CD4-positive, alpha-beta memory T cell (primary cell): ENCODE measurements around the gene UCP2. TPM values are rescaled to one million over a fixed set of nuclear protein-coding genes. Genes with fewer than 3 reads are reported as not detected.
A peak's percentile ranks its signal among the peaks of the same experiment; 100 is the strongest.

Experiments
- CTCF ChIA-PET: fragments of 350-600 bp; sonication (Branson Sonifier 250); formaldehyde crosslinking; loops from one replicate; lab custom pipeline; 2021; ENCODE audit warnings: inconsistent platforms; ENCODE audit not compliant: partially characterized antibody; lab: Charles Lee
- POLR2A ChIA-PET: fragments of 350-600 bp; sonication (Branson Sonifier 250); formaldehyde crosslinking; loops from one replicate; lab custom pipeline; 2021; ENCODE audit not compliant: partially characterized antibody; lab: Charles Lee
- DNase-seq, 5 donors: peaks; one replicate each; pipeline versions ENCODE4 v3.0.0 to v3.0.0-alpha.2; 2020 to 2022; ENCODE audit warnings: mixed read lengths in 1 of 5
- H3K27ac ChIP-seq: one replicate; pipeline ENCODE4 v1.7.0; 2013; ENCODE audit warnings: low read depth, low read length
- H3K27me3 ChIP-seq: 2 replicates; pipeline ENCODE4 v1.7.0; 2013; ENCODE audit warnings: mild to moderate bottlenecking, low read length, moderate library complexity; ENCODE audit not compliant: insufficient read depth
- H3K36me3 ChIP-seq: 2 replicates; pipeline ENCODE4 v1.7.0; 2013; ENCODE audit warnings: mild to moderate bottlenecking, low read length, moderate library complexity; ENCODE audit not compliant: insufficient read depth
- H3K4me1 ChIP-seq: 2 replicates; pipeline ENCODE4 v1.7.0; 2013; ENCODE audit warnings: mild to moderate bottlenecking, low read length, moderate library complexity; ENCODE audit not compliant: insufficient read depth
- H3K4me3 ChIP-seq, 2 donors: one replicate each; pipeline ENCODE4 v1.7.0; 2013; ENCODE audit warnings: low read length in 2 of 2, mild to moderate bottlenecking in 1 of 2
- H3K9me3 ChIP-seq, 2 donors: one replicate each; pipeline ENCODE4 v1.7.0; 2013; ENCODE audit warnings: low read length in 2 of 2, control low read depth in 1 of 2; ENCODE audit not compliant: control insufficient read depth in 1 of 2
- H3K27ac Mint-ChIP-seq, 7 donors: one replicate each; pipeline ENCODE4 v1.8.0; 2020 to 2021; ENCODE audit warnings: mixed read lengths in 7 of 7, mild to moderate bottlenecking in 6 of 7, inconsistent platforms in 3 of 7, moderate library complexity in 3 of 7
- H3K27me3 Mint-ChIP-seq, 2 donors: one replicate each; pipeline ENCODE4 v1.8.0; 2020 to 2021; ENCODE audit warnings: mixed read lengths in 2 of 2
- H3K36me3 Mint-ChIP-seq, 2 donors: one replicate each; pipeline ENCODE4 v1.8.0; 2020 to 2021; ENCODE audit warnings: mixed read lengths in 2 of 2, inconsistent platforms in 1 of 2, mild to moderate bottlenecking in 1 of 2
- H3K4me1 Mint-ChIP-seq, 4 donors: one replicate each; pipeline ENCODE4 v1.8.0; 2020 to 2021; ENCODE audit warnings: mixed read lengths in 4 of 4, mild to moderate bottlenecking in 1 of 4
- H3K4me3 Mint-ChIP-seq, 8 donors: one replicate each; pipeline ENCODE4 v1.8.0; 2020 to 2021; ENCODE audit warnings: mixed read lengths in 8 of 8, mild to moderate bottlenecking in 7 of 8, moderate library complexity in 6 of 8, inconsistent platforms in 3 of 8
- H3K9me3 Mint-ChIP-seq, 8 donors: one replicate each; pipeline ENCODE4 v1.8.0; 2020 to 2021; ENCODE audit warnings: mixed read lengths in 8 of 8, mild to moderate bottlenecking in 5 of 8, inconsistent platforms in 3 of 8, moderate library complexity in 1 of 8
- intact Hi-C: fragments of 100-400 bp; cut with micrococcal nuclease; formaldehyde crosslinking; loops from one replicate; pipeline ENCODE4 v1.15.1; 2023
- polyA plus RNA-seq, 2 donors: library from polyadenylated mRNA; unstranded; fragments of 300-500 nt; fragmentation: Illumina TruSeq; gene quantifications; one replicate each; pipeline ENCODE4 v1.2.3, GENCODE V29; 2021
- total RNA-seq, 2 experiments: library from RNA; stranded (reverse); gene quantifications; one replicate each; pipeline ENCODE4 v1.2.3, GENCODE V29; 2021

The UCP2 gene
- total and polyA plus RNA-seq, 4 experiments from 2014 or later = 325 to 1,459 (median 623) TPM

- Mint-ChIP-seq H3K27ac (peak overlapping the region; percentile 89 to 99 (median 94)), H3K9me3 (peaks cover 0 to 2% (median 0%) of the 10 kb centered on the region in 8 donors), H3K27me3 (no peaks in the 10 kb centered on the region), H3K4me1 (peaks cover 0 to 72% (median 57%) of the 10 kb centered on the region in 4 donors), H3K4me3 (peak overlapping the region in 1 of 8 donors; percentile 53), H3K36me3 (peaks cover 6 to 13% of the 10 kb centered on the region in 2 donors)
- intact Hi-C loops = no loop called here
- Histone ChIP-seq H3K27ac (peak overlapping the region; percentile 43), H3K27me3 (no peaks in the 10 kb centered on the region), H3K4me1 (peaks cover 93% of the 10 kb centered on the region), H3K36me3 (no peaks in the 10 kb centered on the region), H3K9me3 (no peaks in the 10 kb centered on the region), H3K4me3 (no peak overlapping the region)
- no peak for DNase-seq
- POLR2A ChIA-PET = interaction anchor here (1.0 to 35.3 kb wide), 4 partner anchors 9 to 35 kb away, joined by 3 to 2221 read pairs (median 21); partner anchors contain the start of gene UCP2
- CTCF ChIA-PET = interaction anchor here (1.2 to 3.0 kb wide), 6 partner anchors 11 to 52 kb away, joined by 3 to 12 read pairs (median 5); no protein-coding TSS in a partner anchor
Measured at GRCh38 chr11:74015919-74016684, 33.5 kb upstream of the UCP2 start.

- Histone ChIP-seq H3K27ac (peak overlapping the region; percentile 43), H3K27me3 (no peaks in the 10 kb centered on the region), H3K4me3 (no peak overlapping the region), H3K4me1 (peaks cover 93% of the 10 kb centered on the region), H3K9me3 (no peaks in the 10 kb centered on the region), H3K36me3 (no peaks in the 10 kb centered on the region)
- no peak for DNase-seq
- Mint-ChIP-seq H3K9me3 (peaks cover 0 to 2% (median 0%) of the 10 kb centered on the region in 8 donors), H3K36me3 (peaks cover 6 to 13% of the 10 kb centered on the region in 2 donors), H3K27ac (peak overlapping the region; percentile 89 to 99 (median 95)), H3K4me3 (peak overlapping the region in 6 of 8 donors; percentile 31 to 80 (median 48)), H3K27me3 (no peaks in the 10 kb centered on the region), H3K4me1 (peaks cover 0 to 85% (median 69%) of the 10 kb centered on the region in 4 donors)
- ChIA-PET POLR2A (interaction anchor here (0.9 to 35.3 kb wide), 4 partner anchors 11 to 34 kb away, joined by 3 to 2221 read pairs (median 22); partner anchors contain the start of gene UCP2), CTCF (interaction anchor here (1.2 to 3.0 kb wide), 4 partner anchors 10 to 51 kb away, joined by 3 to 12 read pairs (median 6); no protein-coding TSS in a partner anchor)
- intact Hi-C loops = no loop called here
Measured at GRCh38 chr11:74014880-74015279, 32.2 kb upstream of the UCP2 start.

- ChIA-PET CTCF (interaction anchor here (0.6 to 1.7 kb wide), 3 partner anchors 18 to 41 kb away, joined by 3 to 6 read pairs (median 3); no protein-coding TSS in a partner anchor), POLR2A (interaction anchor here (5.1 to 35.3 kb wide), 2 partner anchors 9 to 32 kb away, joined by 39 to 2221 read pairs; partner anchors contain the start of gene UCP2)
- Histone ChIP-seq H3K36me3 (no peaks in the 10 kb centered on the region), H3K4me3 (no peak overlapping the region), H3K9me3 (no peaks in the 10 kb centered on the region), H3K4me1 (peaks cover 93% of the 10 kb centered on the region), H3K27me3 (no peaks in the 10 kb centered on the region), H3K27ac (peak overlapping the region; percentile 43)
- Mint-ChIP-seq H3K4me3 (peak overlapping the region in 1 of 8 donors; percentile 71), H3K9me3 (peaks cover 0 to 2% (median 0%) of the 10 kb centered on the region in 8 donors), H3K27me3 (no peaks in the 10 kb centered on the region), H3K27ac (peak overlapping the region; percentile 94 to 99 (median 96)), H3K36me3 (peaks cover 6 to 13% of the 10 kb centered on the region in 2 donors), H3K4me1 (peaks cover 12 to 94% (median 73%) of the 10 kb centered on the region in 4 donors)
- peak in 1 of 5 donors; percentile 31 for DNase-seq
- intact Hi-C loops = no loop called here
Measured at GRCh38 chr11:74013141-74013540, 30.5 kb upstream of the UCP2 start.

- intact Hi-C loops = no loop called here
- Mint-ChIP-seq H3K9me3 (peaks cover 0 to 2% (median 0%) of the 10 kb centered on the region in 8 donors), H3K4me1 (peaks cover 21 to 97% (median 79%) of the 10 kb centered on the region in 4 donors), H3K27ac (peak overlapping the region; percentile 94 to 99 (median 96)), H3K4me3 (peak overlapping the region; percentile 41 to 87 (median 68)), H3K27me3 (no peaks in the 10 kb centered on the region), H3K36me3 (peaks cover 6 to 13% of the 10 kb centered on the region in 2 donors)
- Histone ChIP-seq H3K27ac (peak overlapping the region; percentile 73), H3K4me3 (peak overlapping the region in 1 of 2 donors; percentile 39), H3K9me3 (no peaks in the 10 kb centered on the region), H3K36me3 (no peaks in the 10 kb centered on the region), H3K4me1 (peaks cover 100% of the 10 kb centered on the region), H3K27me3 (no peaks in the 10 kb centered on the region)
- ChIA-PET CTCF (interaction anchor here (0.6 to 2.3 kb wide), 11 partner anchors 8 to 138 kb away, joined by 3 to 13 read pairs (median 3); no protein-coding TSS in a partner anchor), POLR2A (interaction anchor here (1.0 to 35.3 kb wide), 6 partner anchors 8 to 159 kb away, joined by 3 to 2221 read pairs (median 4); partner anchors contain the start of genes C2CD3, PPME1 and UCP2)
- no peak for DNase-seq
Measured at GRCh38 chr11:74012074-74012809, 29.6 kb upstream of the UCP2 start.

- H3K27ac Mint-ChIP-seq = peak overlapping the region; percentile 94 to 99 (median 96)
- Histone ChIP-seq H3K4me1 (peaks cover 100% of the 10 kb centered on the region), H3K36me3 (no peaks in the 10 kb centered on the region), H3K9me3 (no peaks in the 10 kb centered on the region), H3K27ac (peak overlapping the region; percentile 73), H3K4me3 (peak overlapping the region; percentile 10 to 39), H3K27me3 (no peaks in the 10 kb centered on the region)
- CTCF ChIA-PET = interaction anchor here (0.6 to 2.3 kb wide), 11 partner anchors 9 to 139 kb away, joined by 3 to 13 read pairs (median 3); no protein-coding TSS in a partner anchor
- peak overlapping the region; percentile 41 to 87 (median 68) for H3K4me3 Mint-ChIP-seq
- peak; percentile 62 to 76 (median 69) for DNase-seq
- no peaks in the 10 kb centered on the region for H3K27me3 Mint-ChIP-seq
- POLR2A ChIA-PET = interaction anchor here (1.0 to 35.3 kb wide), 6 partner anchors 8 to 160 kb away, joined by 3 to 2221 read pairs (median 4); partner anchors contain the start of genes C2CD3, PPME1 and UCP2
- H3K36me3 Mint-ChIP-seq = peaks cover 6% of the 10 kb centered on the region in 2 donors
- intact Hi-C loops = loop anchor here (1.0 to 2.0 kb wide), 2 partner anchors 15 to 31 kb away; no protein-coding TSS in a partner anchor
- H3K9me3 Mint-ChIP-seq = peaks cover 0 to 2% (median 0%) of the 10 kb centered on the region in 8 donors
- H3K4me1 Mint-ChIP-seq = peaks cover 27 to 95% (median 77%) of the 10 kb centered on the region in 4 donors
Measured at GRCh38 chr11:74011360-74012073, 28.9 kb upstream of the UCP2 start.
